ENCODE results near the gene PIK3C2A.

PIK3C2A gene

DNA sequence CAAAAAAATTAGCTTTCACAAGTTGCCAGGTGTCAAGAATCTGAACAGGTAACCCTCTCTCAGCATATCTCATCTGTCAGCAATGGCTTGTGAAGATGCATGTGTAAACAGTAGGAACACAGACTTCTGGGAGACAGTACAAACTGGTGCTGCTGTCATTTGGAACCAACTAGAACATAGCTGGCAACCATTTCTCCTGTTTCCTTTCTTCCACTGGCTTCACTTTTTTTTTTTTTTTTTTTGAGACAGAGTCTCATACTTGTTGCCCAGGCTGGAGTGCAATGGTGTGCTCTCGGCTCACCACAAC is 2.1 kb upstream of the PIK3C2A start:
- no peak for DNase-seq

GRCh38 chr11:17208257-17208999 is 642 bp upstream of the PIK3C2A start:
- no peak for DNase-seq

- DNase-seq, result no peak
Measured at GRCh38 chr11:17206463-17206862, 1.3 kb downstream of the PIK3C2A start.

DNA sequence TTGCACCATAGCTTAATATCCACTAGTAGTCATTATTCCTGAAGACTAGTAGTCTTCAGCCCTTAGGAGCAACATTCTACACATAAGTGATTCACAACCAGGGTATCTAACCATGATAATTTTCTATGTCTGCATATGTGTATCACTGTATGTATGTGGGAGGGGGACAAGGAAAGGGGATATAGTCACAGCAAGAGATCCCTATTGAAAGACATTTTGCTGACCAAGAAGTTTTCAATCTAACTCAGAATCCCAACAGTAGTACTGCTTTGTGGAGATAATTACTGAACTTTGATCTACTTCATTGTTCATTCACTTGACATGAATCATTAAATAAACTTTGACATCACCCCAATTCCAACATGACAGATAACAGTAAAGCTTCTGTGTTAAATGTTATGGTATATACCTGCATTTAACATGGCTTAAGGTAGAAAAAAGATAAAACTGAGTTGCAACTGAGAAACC is 10.3 kb downstream of the PIK3C2A start:
- no peak for DNase-seq

GRCh38 chr11:17188675-17189074 is 19.1 kb downstream of the PIK3C2A start:
- no peak for DNase-seq

- no peak for DNase-seq
Measured at GRCh38 chr11:17186932-17187692, 20.7 kb downstream of the PIK3C2A start.

DNA sequence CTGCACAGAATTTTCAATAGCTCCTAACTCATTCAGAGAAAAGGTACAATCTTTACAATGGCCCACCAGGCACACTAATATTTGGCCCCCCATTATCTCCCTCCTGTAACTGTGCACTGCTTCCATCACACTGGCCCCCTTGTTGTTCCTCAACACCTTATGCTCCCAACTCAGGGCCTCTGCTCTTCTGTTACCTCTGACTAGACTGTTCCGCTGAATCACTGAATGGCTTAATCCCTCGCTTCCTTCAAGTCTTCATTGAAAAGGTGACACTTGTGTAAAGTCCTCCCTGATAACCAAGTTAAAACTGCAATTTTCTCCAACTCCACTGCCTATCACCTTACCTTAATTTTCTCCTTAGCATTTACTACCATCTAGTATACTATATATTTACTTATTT is 21.8 kb downstream of the PIK3C2A start:
- no peak for DNase-seq

- no peak for DNase-seq
Measured at GRCh38 chr11:17184882-17185587, 22.8 kb downstream of the PIK3C2A start.

DNA sequence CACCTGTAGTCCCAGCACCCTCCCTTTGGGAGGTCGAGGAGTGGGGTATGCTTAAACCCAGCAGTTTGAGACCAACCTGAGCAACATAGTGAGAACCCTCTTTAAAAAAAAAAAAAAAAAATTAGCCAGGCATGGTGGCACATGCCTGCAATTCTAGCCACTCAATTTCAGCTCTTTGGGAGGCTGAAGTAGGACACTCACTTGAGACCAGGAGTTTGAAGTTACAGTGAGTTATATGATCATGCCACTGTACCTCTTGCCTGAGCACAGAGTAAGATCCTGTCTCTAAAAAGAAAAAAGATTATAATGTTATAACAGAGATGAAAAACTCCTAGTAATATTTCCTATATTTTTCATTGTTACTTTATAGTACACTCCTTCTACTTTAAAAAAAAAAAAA is 23.9 kb downstream of the PIK3C2A start:
- no peak for DNase-seq

- DNase-seq, result no peak
Measured at GRCh38 chr11:17179970-17180369, 27.8 kb downstream of the PIK3C2A start.

DNA sequence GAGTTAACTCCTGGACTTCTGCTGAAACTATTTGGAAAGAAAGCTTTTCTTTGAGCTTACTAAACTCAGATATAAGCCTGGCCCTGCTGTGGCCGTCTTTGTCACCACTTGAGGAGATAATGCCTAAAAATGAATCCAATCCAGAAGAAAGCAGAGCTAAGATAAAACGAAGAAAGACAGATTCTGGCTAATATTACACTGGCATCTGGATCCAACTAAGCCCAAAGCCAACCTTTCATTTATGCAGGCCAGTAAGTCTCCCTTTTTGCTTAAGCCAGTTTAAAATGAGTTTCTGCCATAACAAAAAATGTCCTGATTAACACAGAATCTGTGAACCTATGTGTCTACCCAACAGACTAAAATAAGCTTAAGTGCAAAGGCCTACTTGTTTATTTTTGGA is 34.5 kb downstream of the PIK3C2A start:
- DNase-seq, result no peak

GRCh38 chr11:17171916-17172315 is 35.9 kb downstream of the PIK3C2A start:
- no peak for DNase-seq

GRCh38 chr11:17171343-17171742 is 36.4 kb downstream of the PIK3C2A start:
- DNase-seq, result no peak

GRCh38 chr11:17169876-17170275 is 37.9 kb downstream of the PIK3C2A start:
- DNase-seq, result no peak

- DNase-seq, result no peak
Measured at GRCh38 chr11:17165247-17165890, 42.4 kb downstream of the PIK3C2A start.

GRCh38 chr11:17164361-17165246 is 43.2 kb downstream of the PIK3C2A start:
- DNase-seq, result no peak

- no peak for DNase-seq
Measured at GRCh38 chr11:17163736-17164135, 44.0 kb downstream of the PIK3C2A start.

GRCh38 chr11:17163291-17163690 is 44.5 kb downstream of the PIK3C2A start:
- no peak for DNase-seq

GRCh38 chr11:17162376-17162775 is 45.4 kb downstream of the PIK3C2A start:
- DNase-seq, result no peak

GRCh38 chr11:17161515-17161914 is 46.3 kb downstream of the PIK3C2A start:
- DNase-seq, result no peak

- no peak for DNase-seq
Measured at GRCh38 chr11:17159441-17159840, 48.3 kb downstream of the PIK3C2A start.
